ENCODE measurements around the gene DEXI.
A peak's percentile ranks its signal among the peaks of the same experiment; 100 is the strongest.

The DEXI gene

DNA sequence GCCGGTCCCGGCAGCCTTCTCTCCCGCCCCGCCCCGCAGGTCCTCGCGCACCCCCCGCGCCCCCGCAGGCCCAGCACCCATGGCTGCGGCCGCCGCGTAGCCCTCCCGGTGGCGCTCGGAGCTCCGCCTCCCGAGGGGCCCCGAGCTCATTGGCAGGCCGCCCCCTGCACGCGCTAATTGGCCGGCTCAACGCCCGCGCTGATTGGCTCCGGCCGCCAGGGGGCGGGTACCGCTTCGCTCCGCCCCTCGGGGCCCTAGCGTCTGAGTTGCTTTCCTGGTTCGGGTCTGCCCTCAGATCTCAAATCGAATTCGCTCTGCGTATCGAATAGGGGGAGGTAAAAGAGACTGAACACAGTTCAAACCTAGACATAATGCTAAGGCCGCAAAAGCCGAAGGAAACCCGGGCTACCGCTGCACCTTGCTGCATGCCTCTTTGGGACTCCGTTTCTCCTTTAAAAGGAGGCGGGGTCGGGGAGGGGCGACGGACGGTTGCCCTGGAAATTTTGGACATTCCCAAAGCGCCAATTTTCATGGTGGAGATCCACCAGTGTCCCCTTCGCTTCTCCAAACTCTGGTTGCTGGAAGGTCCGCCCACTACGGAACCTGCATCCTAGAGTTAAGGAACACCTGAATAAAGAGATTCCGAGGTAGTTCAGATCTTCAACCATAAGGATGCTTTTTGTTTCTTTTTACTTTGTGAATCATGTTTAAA lies at the start of gene DEXI:
TSS of gene DEXI (minus strand) at position 117 of the 712 bp plus-strand sequence. CDS start 463 bp downstream, outside the sequence.
- DNase-seq = peak; percentile 93 to 96

GRCh38 chr16:10990378-10990777 lies 48.1 kb upstream of the DEXI start:
- no peak for DNase-seq

DNA sequence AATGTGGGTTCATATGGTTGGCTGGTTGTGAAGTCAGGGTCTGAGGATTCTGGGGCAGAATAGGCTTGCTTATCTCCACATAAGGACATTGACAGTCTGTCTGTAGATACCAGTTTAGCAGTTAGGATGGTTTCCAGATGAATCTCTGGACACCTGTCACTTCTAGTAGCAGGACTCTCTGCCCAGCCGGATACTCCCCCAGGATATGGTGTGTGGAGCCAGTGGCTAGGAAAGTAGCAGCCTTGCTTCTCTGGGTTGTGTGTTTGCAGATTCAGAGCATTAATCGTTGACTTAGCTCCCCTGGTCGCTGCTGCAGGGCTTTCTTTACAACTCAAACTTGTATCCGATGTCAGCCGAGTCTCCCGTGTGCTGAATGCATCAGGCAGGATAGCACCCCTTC lies 47.3 kb upstream of the DEXI start:
- DNase-seq = no peak

- DNase-seq = no peak
These were observed 46.6 kb upstream of the DEXI start for GRCh38 chr16:10988879-10989278.

GRCh38 chr16:10988164-10988803 lies 46.0 kb upstream of the DEXI start:
- peak in 1 of 2 donors; percentile 39 for DNase-seq

GRCh38 chr16:10987361-10988163 lies 45.3 kb upstream of the DEXI start:
- DNase-seq = peak in 1 of 2 donors; percentile 51

GRCh38 chr16:10984509-10984908 lies 42.2 kb upstream of the DEXI start:
- no peak for DNase-seq

- peak in 1 of 2 donors; percentile 26 for DNase-seq
These were observed 40.9 kb upstream of the DEXI start for GRCh38 chr16:10983159-10983558.

DNA sequence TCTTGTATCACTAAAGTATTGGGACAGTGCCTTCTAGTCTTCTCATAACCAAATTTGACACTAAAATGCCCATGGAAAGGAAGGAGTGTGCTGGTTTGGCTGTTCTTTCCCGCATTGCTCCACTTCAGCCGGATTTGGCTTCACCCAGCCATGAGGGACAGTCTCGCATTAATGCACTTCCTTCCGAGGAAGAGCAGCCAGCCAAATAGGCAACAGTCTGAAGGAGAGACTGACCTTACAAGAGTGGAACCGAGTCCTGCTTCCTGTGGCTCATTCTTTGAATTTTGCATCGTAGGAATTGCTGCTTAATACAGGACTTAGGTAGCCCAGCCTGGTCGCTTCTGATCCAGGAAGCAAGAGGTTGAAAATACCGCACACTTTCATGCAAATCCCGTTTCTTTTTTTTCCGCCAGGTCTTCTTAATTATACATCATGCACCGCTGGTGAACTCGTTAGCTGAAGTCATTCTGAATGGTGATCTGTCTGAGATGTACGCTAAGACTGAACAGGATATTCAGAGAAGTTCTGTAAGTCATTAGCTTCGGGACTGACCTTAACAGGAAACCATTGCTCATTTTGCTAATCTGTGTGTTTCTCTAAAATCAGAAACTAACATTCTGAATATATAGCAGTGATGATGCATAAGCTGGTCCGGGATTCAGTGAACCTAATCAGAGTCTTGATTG lies 40.3 kb upstream of the DEXI start:
- no peak for DNase-seq

GRCh38 chr16:10981697-10982216 lies 39.5 kb upstream of the DEXI start:
- DNase-seq = peak; percentile 29 to 36

- DNase-seq = no peak
These were observed 38.5 kb upstream of the DEXI start for GRCh38 chr16:10980813-10981212.

- no peak for DNase-seq
These were observed 37.7 kb upstream of the DEXI start for GRCh38 chr16:10979717-10980601.

DNA sequence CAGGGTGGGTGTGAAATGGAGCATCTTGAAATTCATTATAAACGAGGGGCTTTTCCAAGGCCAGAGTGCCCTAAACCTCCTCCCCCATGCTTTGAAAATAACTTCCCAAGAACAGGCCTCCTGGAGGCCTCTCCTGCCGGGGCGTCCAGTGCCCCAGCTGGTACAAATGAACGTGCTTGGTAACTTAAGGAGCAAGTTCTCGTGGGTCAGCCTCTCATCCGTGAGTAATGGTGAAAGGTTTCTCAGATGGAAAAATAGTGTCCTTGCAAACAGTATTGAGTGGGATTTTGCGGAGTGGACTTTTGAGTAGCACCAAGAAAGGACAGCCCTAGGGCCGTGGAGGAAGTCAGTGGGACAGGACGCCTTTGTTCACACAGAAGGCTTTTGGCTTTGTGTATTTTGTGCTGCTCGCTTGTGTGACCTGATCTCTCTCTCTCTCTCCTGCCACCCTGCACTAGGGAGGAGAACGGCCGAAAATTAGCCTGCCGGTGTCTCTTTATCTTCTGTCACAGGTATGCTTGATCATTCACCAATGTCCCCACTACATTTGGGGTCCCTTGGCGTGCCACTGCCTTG lies 36.7 kb upstream of the DEXI start:
- no peak for DNase-seq

DNA sequence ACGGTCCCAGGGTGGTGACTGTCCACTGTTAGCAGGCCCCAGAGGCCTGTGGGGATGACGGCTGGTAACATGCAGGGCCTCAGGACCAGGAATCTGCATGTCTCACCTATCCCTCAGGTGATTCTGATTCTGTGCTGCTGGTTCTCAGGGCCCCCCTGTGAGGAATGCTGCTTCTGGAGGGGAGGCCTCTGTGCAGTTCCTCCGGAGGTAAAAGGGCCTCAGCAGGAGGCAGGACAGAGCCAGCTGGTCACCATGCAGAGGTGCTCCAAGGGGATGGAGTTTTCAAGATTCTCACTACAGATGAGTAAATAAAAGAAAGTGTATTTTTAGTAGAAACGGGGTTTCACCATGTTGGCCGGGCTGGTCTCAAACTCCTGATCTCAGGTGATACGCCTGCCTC lies 35.9 kb upstream of the DEXI start:
- DNase-seq = no peak

- DNase-seq = no peak
These were observed 34.4 kb upstream of the DEXI start for GRCh38 chr16:10976634-10977033.

DNA sequence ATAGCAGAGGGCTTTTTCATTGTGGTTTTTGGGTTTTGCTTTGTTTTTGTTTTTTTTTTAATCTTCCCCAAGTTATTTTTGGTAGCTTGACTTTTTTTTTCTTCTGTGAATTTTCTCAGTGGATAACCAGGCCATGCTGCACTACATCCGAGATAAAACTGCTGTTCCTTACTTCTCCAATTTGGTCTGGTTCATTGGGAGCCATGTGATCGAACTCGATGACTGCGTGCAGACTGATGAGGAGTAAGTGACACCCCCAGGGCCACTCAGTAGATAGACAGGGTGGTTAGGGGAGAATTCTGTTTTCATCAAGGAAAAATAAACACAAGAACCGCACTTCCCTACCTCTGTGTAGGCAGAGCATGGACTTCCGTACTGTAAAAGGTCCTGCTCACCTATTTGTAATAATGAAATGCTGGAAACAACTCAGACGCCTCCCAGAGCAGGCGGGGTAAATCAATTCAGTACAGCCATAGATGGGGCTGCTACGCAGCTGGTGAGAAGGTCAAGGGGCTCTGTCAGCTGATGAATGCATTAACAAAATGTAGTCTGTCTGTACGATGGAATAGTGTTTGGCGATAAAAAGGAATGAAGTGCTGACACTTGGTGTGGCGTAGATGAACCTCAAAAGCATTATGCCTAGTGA lies 30.7 kb upstream of the DEXI start:
- no peak for DNase-seq

- no peak for DNase-seq
These were observed 30.0 kb upstream of the DEXI start for GRCh38 chr16:10972108-10972818.

DNA sequence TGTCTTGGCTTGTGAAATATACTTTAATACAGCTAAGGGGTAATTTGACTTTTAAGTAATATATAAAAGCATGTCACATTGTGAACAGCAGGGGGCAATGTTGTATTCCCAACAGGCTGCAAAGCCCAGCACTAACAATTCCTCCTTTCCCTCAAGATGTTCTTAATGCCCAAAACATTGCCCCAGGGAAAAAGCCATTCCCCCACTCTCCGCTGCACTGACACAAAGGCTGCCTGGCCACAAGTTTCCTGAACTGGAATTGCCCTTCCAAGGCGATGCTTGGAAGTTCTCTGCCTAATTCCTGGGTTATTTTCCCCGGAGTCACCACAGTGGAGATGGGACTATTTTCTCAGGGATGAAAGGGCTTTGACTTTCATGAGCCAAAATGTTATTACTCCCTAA lies 29.3 kb upstream of the DEXI start:
- peak; percentile 28 to 73 for DNase-seq

- DNase-seq = no peak
These were observed 27.8 kb upstream of the DEXI start for GRCh38 chr16:10970065-10970464.

- DNase-seq = no peak
These were observed 27.3 kb upstream of the DEXI start for GRCh38 chr16:10969615-10970014.
